ENCODE data around the gene CLEC4D. TPM values are rescaled to one million over a fixed set of nuclear protein-coding genes. Genes with fewer than 3 reads are reported as not detected.
"Not testable (repeated sequence)": the region's sequence is repeated elsewhere in the genome, so short reads cannot be mapped to it uniquely, and the experiment has no call there.

CLEC4D gene
- total RNA-seq, 1 donor: not detected

DNA sequence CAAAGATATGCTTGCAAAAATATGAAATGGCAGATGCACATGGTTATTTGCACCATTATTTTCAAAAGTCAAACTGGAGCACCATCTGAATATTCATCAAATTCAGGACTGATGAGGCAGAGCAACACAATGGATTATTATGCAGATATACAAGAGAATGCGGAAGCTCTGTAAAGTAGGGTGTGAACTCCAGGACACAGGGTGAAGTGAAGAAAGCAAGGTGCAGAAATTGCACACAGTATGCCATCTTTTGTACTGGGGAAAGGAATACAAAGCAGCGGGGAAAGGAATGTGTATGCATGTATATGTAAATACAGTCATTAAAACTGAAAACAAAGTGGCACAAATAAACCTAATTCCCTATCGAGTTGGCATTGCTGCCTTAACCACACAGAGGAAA, 50.1 kb downstream of the CLEC4D start:
- Histone ChIP-seq H3K4me1 (ENCODE audit: insufficient read depth, low read length) (no peaks in the 10 kb centered on the region), H3K36me3 (ENCODE audit: insufficient read depth, low read length) (no peaks in the 10 kb centered on the region), H3K27me3 (ENCODE audit: insufficient read depth, low read length) (no peaks in the 10 kb centered on the region), H3K9me3 (ENCODE audit: low read depth, low read length) (no peaks in the 10 kb centered on the region), H2AFZ (ENCODE audit: low read length) (no peak overlapping the region), H3K4me2 (ENCODE audit: insufficient read depth, low read length) (no peak overlapping the region), H3K27ac (ENCODE audit: low read depth, low read length) (no peak overlapping the region), H3K4me3 (ENCODE audit: insufficient read depth, low read length) (no peak overlapping the region), H3K79me2 (ENCODE audit: insufficient read depth, low read length) (no peaks in the 10 kb centered on the region), H4K20me1 (ENCODE audit: insufficient read depth, low read length) (no peaks in the 10 kb centered on the region)
- TF ChIP-seq, protein P1, sequence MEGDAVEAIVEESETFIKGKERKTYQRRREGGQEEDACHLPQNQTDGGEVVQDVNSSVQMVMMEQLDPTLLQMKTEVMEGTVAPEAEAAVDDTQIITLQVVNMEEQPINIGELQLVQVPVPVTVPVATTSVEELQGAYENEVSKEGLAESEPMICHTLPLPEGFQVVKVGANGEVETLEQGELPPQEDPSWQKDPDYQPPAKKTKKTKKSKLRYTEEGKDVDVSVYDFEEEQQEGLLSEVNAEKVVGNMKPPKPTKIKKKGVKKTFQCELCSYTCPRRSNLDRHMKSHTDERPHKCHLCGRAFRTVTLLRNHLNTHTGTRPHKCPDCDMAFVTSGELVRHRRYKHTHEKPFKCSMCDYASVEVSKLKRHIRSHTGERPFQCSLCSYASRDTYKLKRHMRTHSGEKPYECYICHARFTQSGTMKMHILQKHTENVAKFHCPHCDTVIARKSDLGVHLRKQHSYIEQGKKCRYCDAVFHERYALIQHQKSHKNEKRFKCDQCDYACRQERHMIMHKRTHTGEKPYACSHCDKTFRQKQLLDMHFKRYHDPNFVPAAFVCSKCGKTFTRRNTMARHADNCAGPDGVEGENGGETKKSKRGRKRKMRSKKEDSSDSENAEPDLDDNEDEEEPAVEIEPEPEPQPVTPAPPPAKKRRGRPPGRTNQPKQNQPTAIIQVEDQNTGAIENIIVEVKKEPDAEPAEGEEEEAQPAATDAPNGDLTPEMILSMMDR (IDR thresholded peaks at IDR 0.05; ENCODE audit: extremely low read depth, low read depth, low read length): no peak
- DNase-seq (ENCODE audit: insufficient read length, low spot score, missing footprints): no peak

DNA sequence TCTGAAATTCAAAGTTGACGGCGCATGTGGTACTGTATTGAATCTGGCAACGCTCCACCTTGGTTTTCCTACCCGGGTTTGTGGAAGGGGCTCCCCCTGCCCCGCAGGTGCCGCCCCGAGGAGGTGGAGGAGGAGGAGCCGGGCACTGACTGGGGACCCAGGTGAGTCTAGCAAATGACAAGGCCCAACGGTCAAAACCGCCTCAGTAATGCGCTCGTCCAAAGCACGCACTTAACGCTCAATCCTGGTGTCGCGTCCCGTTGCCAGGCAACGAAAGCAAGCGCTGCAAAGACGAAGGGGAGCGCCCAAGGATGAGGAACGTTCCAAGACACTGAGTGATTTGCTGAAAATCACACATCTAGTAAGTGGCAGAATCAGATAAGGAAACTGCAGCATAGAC, 51.4 kb downstream of the CLEC4D start:
- Histone ChIP-seq H3K4me1 (ENCODE audit: insufficient read depth, low read length) (no peaks in the 10 kb centered on the region), H3K4me3 (ENCODE audit: insufficient read depth, low read length) (no peak overlapping the region), H2AFZ (ENCODE audit: low read length) (no peak overlapping the region), H3K36me3 (ENCODE audit: insufficient read depth, low read length) (no peaks in the 10 kb centered on the region), H4K20me1 (ENCODE audit: insufficient read depth, low read length) (no peaks in the 10 kb centered on the region), H3K9me3 (ENCODE audit: low read depth, low read length) (no peaks in the 10 kb centered on the region), H3K27ac (ENCODE audit: low read depth, low read length) (no peak overlapping the region), H3K27me3 (ENCODE audit: insufficient read depth, low read length) (no peaks in the 10 kb centered on the region), H3K4me2 (ENCODE audit: insufficient read depth, low read length) (no peak overlapping the region), H3K79me2 (ENCODE audit: insufficient read depth, low read length) (no peaks in the 10 kb centered on the region)
- TF ChIP-seq, protein P1 (IDR thresholded peaks at IDR 0.05; ENCODE audit: extremely low read depth, low read depth, low read length): no peak
- DNase-seq (ENCODE audit: insufficient read length, low spot score, missing footprints): no peak

DNA sequence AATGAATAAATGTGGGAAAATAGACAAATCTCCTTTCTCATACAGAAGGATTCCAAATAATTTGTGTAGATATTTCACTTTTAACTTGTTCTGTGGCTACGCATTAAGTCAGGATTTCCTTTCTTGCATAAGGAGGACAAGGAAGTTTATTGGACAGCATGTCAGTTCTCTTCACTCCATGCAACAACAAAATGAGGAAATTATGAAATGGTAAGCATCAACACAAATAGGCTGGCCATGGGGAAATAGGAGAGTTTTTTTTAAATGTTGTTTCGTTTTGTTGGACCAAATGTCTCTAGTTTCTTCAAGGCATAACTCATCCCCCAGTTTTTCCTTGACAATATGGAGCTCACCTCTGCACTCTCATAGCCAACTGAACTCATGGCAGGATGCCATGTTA, 52.7 kb downstream of the CLEC4D start:
- not testable (repeated sequence) for H2AFZ ChIP-seq (ENCODE audit: low read length); H3K4me1 ChIP-seq (ENCODE audit: insufficient read depth, low read length); H3K4me2 ChIP-seq (ENCODE audit: insufficient read depth, low read length); H3K36me3 ChIP-seq (ENCODE audit: insufficient read depth, low read length); H3K4me3 ChIP-seq (ENCODE audit: insufficient read depth, low read length); H3K9me3 ChIP-seq (ENCODE audit: low read depth, low read length); H3K27ac ChIP-seq (ENCODE audit: low read depth, low read length); H3K27me3 ChIP-seq (ENCODE audit: insufficient read depth, low read length); H4K20me1 ChIP-seq (ENCODE audit: insufficient read depth, low read length); DNase-seq (ENCODE audit: insufficient read length, low spot score, missing footprints); H3K79me2 ChIP-seq (ENCODE audit: insufficient read depth, low read length)

DNA sequence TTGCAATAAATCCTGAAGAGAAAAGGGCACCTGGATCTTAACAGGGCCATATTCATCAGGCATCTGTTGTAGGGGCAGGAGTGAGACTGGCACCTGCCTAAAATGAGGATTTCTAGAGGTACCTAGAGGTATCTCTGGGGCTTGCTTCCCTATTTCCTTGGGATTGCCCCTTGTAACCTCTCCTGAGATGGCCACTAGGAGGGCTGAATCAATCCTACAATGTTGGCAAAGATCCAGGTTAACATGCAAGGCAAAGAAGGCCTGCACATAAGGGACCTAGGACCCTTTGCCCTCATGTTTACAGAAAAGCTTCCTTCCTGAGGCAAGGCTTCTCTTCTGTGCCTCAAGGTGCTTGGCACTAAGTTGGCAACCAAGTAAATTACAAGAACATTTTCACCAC, 53.2 kb downstream of the CLEC4D start:
- Histone ChIP-seq H2AFZ (ENCODE audit: low read length) (no peak overlapping the region), H3K4me3 (ENCODE audit: insufficient read depth, low read length) (no peak overlapping the region), H4K20me1 (ENCODE audit: insufficient read depth, low read length) (no peaks in the 10 kb centered on the region), H3K9me3 (ENCODE audit: low read depth, low read length) (no peaks in the 10 kb centered on the region), H3K36me3 (ENCODE audit: insufficient read depth, low read length) (no peaks in the 10 kb centered on the region), H3K27me3 (ENCODE audit: insufficient read depth, low read length) (no peaks in the 10 kb centered on the region), H3K79me2 (ENCODE audit: insufficient read depth, low read length) (no peaks in the 10 kb centered on the region), H3K4me2 (ENCODE audit: insufficient read depth, low read length) (no peak overlapping the region), H3K4me1 (ENCODE audit: insufficient read depth, low read length) (no peaks in the 10 kb centered on the region), H3K27ac (ENCODE audit: low read depth, low read length) (no peak overlapping the region)
- no peak for DNase-seq (ENCODE audit: insufficient read length, low spot score, missing footprints)
- TF ChIP-seq, protein P1 (IDR thresholded peaks at IDR 0.05; ENCODE audit: extremely low read depth, low read depth, low read length): no peak

Small RNA genes lying within 50 kb of the gene (small RNA-seq; reads per million reads assigned to genes)
- gene RNU6-275P: not detected

Other genes with a start within 250 kb of the CLEC4D start
- gene CLEC6A, start 57.5 kb upstream of the CLEC4D start, total RNA-seq: not detected in 2 replicates
- gene CLEC4E, start 27.4 kb downstream of the CLEC4D start, total RNA-seq: not detected in 2 replicates
- not detected in 2 replicates for gene AICDA, start 99.4 kb downstream of the CLEC4D start, total RNA-seq
- gene MFAP5, start 149.3 kb downstream of the CLEC4D start, total RNA-seq: 57.9 and 88.4 TPM in 2 replicates
- gene RIMKLB, start 184.5 kb downstream of the CLEC4D start, total RNA-seq: 29.8 and 35.5 TPM in 2 replicates